Measurements from ENCODE around the gene CSNK1G2.
"Not testable (repeated sequence)": the region's sequence is repeated elsewhere in the genome, so short reads cannot be mapped to it uniquely, and the experiment has no call there.

Gene CSNK1G2

GRCh38 chr19:1986357-1987162, 45.6 kb downstream of the CSNK1G2 start:
- H3K4me1 ChIP-seq (ENCODE audit: insufficient read depth, insufficient read length) = peaks cover 7% of the 10 kb centered on the region
- H3K9me3 ChIP-seq (ENCODE audit: insufficient read depth, low read length) = no peaks in the 10 kb centered on the region
- no peak for TF ChIP-seq ZNF274 (IDR thresholded peaks at IDR 0.05; ENCODE audit: low read depth, low read length)
- no peak for TF ChIP-seq YY1 (IDR thresholded peaks at IDR 0.05; ENCODE audit: insufficient read depth, insufficient read length)
- TF ChIP-seq SUZ12 (IDR thresholded peaks at IDR 0.05; ENCODE audit: extremely low read depth, insufficient read depth, insufficient read length) = no peak
- no peak overlapping the region for H3K9ac ChIP-seq (ENCODE audit: insufficient read length, low read depth)
- DNase-seq (ENCODE audit: low read depth, low spot score) = no peak
- no peak overlapping the region for H3K4me3 ChIP-seq (ENCODE audit: insufficient read length, low read depth)
- H3K27me3 ChIP-seq (ENCODE audit: insufficient read depth, insufficient read length) = no peaks in the 10 kb centered on the region
- H3K36me3 ChIP-seq (ENCODE audit: insufficient read depth, insufficient read length, low read length) = peaks cover 84% of the 10 kb centered on the region

GRCh38 chr19:1987197-1988187, 46.5 kb downstream of the CSNK1G2 start:
- no peak for TF ChIP-seq SUZ12 (IDR thresholded peaks at IDR 0.05; ENCODE audit: extremely low read depth, insufficient read depth, insufficient read length)
- H3K27me3 ChIP-seq (ENCODE audit: insufficient read depth, insufficient read length) = no peaks in the 10 kb centered on the region
- H3K9me3 ChIP-seq (ENCODE audit: insufficient read depth, low read length) = no peaks in the 10 kb centered on the region
- H3K36me3 ChIP-seq (ENCODE audit: insufficient read depth, insufficient read length, low read length) = peaks cover 76% of the 10 kb centered on the region
- no peak overlapping the region for H3K9ac ChIP-seq (ENCODE audit: insufficient read length, low read depth)
- DNase-seq (ENCODE audit: low read depth, low spot score) = no peak
- H3K4me3 ChIP-seq (ENCODE audit: insufficient read length, low read depth) = no peak overlapping the region
- H3K4me1 ChIP-seq (ENCODE audit: insufficient read depth, insufficient read length) = peaks cover 7% of the 10 kb centered on the region

- H3K4me3 ChIP-seq (ENCODE audit: insufficient read length, low read depth); H3K4me1 ChIP-seq (ENCODE audit: insufficient read depth, insufficient read length); DNase-seq (ENCODE audit: low read depth, low spot score); H3K9me3 ChIP-seq (ENCODE audit: insufficient read depth, low read length); H3K27me3 ChIP-seq (ENCODE audit: insufficient read depth, insufficient read length); H3K9ac ChIP-seq (ENCODE audit: insufficient read length, low read depth): not testable (repeated sequence)
- peaks cover 75% of the 10 kb centered on the region for H3K36me3 ChIP-seq (ENCODE audit: insufficient read depth, insufficient read length, low read length)
Observed at GRCh38 chr19:1988464-1988863, 47.5 kb downstream of the CSNK1G2 start.

- peaks cover 7% of the 10 kb centered on the region for H3K4me1 ChIP-seq (ENCODE audit: insufficient read depth, insufficient read length)
- no peak overlapping the region for H3K4me3 ChIP-seq (ENCODE audit: insufficient read length, low read depth)
- no peak for DNase-seq (ENCODE audit: low read depth, low spot score)
- H3K9ac ChIP-seq (ENCODE audit: insufficient read length, low read depth) = no peak overlapping the region
- H3K27me3 ChIP-seq (ENCODE audit: insufficient read depth, insufficient read length) = no peaks in the 10 kb centered on the region
- TF ChIP-seq YY1 (IDR thresholded peaks at IDR 0.05; ENCODE audit: insufficient read depth, insufficient read length) (no peak), SUZ12 (IDR thresholded peaks at IDR 0.05; ENCODE audit: extremely low read depth, insufficient read depth, insufficient read length) (no peak), ZNF274 (IDR thresholded peaks at IDR 0.05; ENCODE audit: low read depth, low read length) (no peak)
- peaks cover 68% of the 10 kb centered on the region for H3K36me3 ChIP-seq (ENCODE audit: insufficient read depth, insufficient read length, low read length)
- H3K9me3 ChIP-seq (ENCODE audit: insufficient read depth, low read length) = no peaks in the 10 kb centered on the region
Observed at GRCh38 chr19:1989513-1990229, 48.7 kb downstream of the CSNK1G2 start.

- H3K9me3 ChIP-seq (ENCODE audit: insufficient read depth, low read length) = no peaks in the 10 kb centered on the region
- no peaks in the 10 kb centered on the region for H3K27me3 ChIP-seq (ENCODE audit: insufficient read depth, insufficient read length)
- no peak overlapping the region for H3K9ac ChIP-seq (ENCODE audit: insufficient read length, low read depth)
- TF ChIP-seq YY1 (IDR thresholded peaks at IDR 0.05; ENCODE audit: insufficient read depth, insufficient read length) = no peak
- no peak overlapping the region for H3K4me3 ChIP-seq (ENCODE audit: insufficient read length, low read depth)
- H3K4me1 ChIP-seq (ENCODE audit: insufficient read depth, insufficient read length) = peaks cover 7% of the 10 kb centered on the region
- no peak for DNase-seq (ENCODE audit: low read depth, low spot score)
- peaks cover 61% of the 10 kb centered on the region for H3K36me3 ChIP-seq (ENCODE audit: insufficient read depth, insufficient read length, low read length)
Observed at GRCh38 chr19:1990230-1991017, 49.5 kb downstream of the CSNK1G2 start.

GRCh38 chr19:1991018-1991913, 50.3 kb downstream of the CSNK1G2 start:
- no peak for DNase-seq (ENCODE audit: low read depth, low spot score)
- Histone ChIP-seq H3K27me3 (ENCODE audit: insufficient read depth, insufficient read length) (no peaks in the 10 kb centered on the region), H3K4me1 (ENCODE audit: insufficient read depth, insufficient read length) (peaks cover 7% of the 10 kb centered on the region), H3K4me3 (ENCODE audit: insufficient read length, low read depth) (no peak overlapping the region), H3K9me3 (ENCODE audit: insufficient read depth, low read length) (no peaks in the 10 kb centered on the region), H3K9ac (ENCODE audit: insufficient read length, low read depth) (no peak overlapping the region), H3K36me3 (ENCODE audit: insufficient read depth, insufficient read length, low read length) (peaks cover 55% of the 10 kb centered on the region)
- TF ChIP-seq YY1 (IDR thresholded peaks at IDR 0.05; ENCODE audit: insufficient read depth, insufficient read length) (no peak), ZNF274 (IDR thresholded peaks at IDR 0.05; ENCODE audit: low read depth, low read length) (no peak), SUZ12 (IDR thresholded peaks at IDR 0.05; ENCODE audit: extremely low read depth, insufficient read depth, insufficient read length) (no peak)
